ENCODE data around the gene RYR1. TPM values are rescaled to one million over a fixed set of nuclear protein-coding genes. Genes with fewer than 3 reads are reported as not detected.
"Not testable (repeated sequence)": the region's sequence is repeated elsewhere in the genome, so short reads cannot be mapped to it uniquely, and the experiment has no call there.

Gene RYR1
- total RNA-seq, 1 donor from 2014 or later = 8.7 TPM

- Mint-ChIP-seq H3K27me3 (ENCODE audit: low read depth) (no peaks in the 10 kb centered on the region), H3K27ac (no peak overlapping the region), H3K9me3 (no peaks in the 10 kb centered on the region), H3K36me3 (ENCODE audit: low read depth) (peaks cover 61% of the 10 kb centered on the region), H3K4me3 (ENCODE audit: low read depth) (no peak overlapping the region), H3K4me1 (ENCODE audit: low read depth) (peaks cover 3% of the 10 kb centered on the region)
- DNase-seq (ENCODE audit: low spot score) = no peak
- intact Hi-C loops (cut with micrococcal nuclease) = no loop called here
Observed at GRCh38 chr19:38596057-38596981, 162.8 kb downstream of the RYR1 start.

DNA sequence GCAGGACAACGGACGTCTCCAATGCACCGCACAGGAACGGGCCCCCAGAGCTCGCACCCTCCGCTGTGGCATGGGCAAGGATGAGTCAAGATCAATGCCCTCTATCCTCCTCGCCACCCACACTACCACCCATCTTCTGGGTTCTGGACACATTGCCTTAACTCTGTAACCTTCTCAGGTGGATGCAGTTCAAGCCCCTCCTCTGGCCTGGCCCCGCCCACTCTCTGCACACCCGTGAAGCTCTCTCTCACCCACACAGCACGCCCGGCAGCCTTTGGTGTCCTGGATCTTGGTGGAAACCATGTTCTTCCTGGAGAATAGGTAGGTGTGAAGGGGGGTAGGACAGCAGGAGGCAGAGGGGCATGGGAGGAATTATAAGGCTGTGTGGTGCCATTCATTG is 163.6 kb downstream of the RYR1 start:
- Mint-ChIP-seq H3K27me3 (ENCODE audit: low read depth) (no peaks in the 10 kb centered on the region), H3K36me3 (ENCODE audit: low read depth) (peaks cover 62% of the 10 kb centered on the region), H3K4me1 (ENCODE audit: low read depth) (peaks cover 3% of the 10 kb centered on the region), H3K9me3 (no peaks in the 10 kb centered on the region), H3K4me3 (ENCODE audit: low read depth) (no peak overlapping the region), H3K27ac (no peak overlapping the region)
- intact Hi-C loops (cut with micrococcal nuclease) = no loop called here
- no peak for DNase-seq (ENCODE audit: low spot score)

GRCh38 chr19:38599722-38600121 is 166.2 kb downstream of the RYR1 start:
- Mint-ChIP-seq H3K4me3 (ENCODE audit: low read depth) (no peak overlapping the region), H3K9me3 (no peaks in the 10 kb centered on the region), H3K36me3 (ENCODE audit: low read depth) (peaks cover 46% of the 10 kb centered on the region), H3K27ac (no peak overlapping the region), H3K27me3 (ENCODE audit: low read depth) (no peaks in the 10 kb centered on the region), H3K4me1 (ENCODE audit: low read depth) (peaks cover 3% of the 10 kb centered on the region)
- no peak for DNase-seq (ENCODE audit: low spot score)
- intact Hi-C loops (cut with micrococcal nuclease) = no loop called here

DNA sequence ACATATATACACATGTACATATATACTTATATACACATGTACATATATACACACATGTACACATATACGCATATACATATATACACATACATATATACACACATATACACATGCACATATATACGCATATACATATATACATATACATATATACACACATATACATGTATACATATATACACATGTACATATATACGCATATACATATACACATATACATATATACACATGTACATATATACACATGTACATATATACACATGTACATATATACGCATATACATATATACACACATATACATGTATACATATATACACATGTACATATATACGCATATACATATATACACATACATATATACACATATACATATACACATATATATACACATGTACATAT is 169.4 kb downstream of the RYR1 start:
- H3K27ac Mint-ChIP-seq; H3K4me3 Mint-ChIP-seq (ENCODE audit: low read depth); H3K9me3 Mint-ChIP-seq; H3K4me1 Mint-ChIP-seq (ENCODE audit: low read depth); DNase-seq (ENCODE audit: low spot score); intact Hi-C loops (cut with micrococcal nuclease); H3K27me3 Mint-ChIP-seq (ENCODE audit: low read depth): not testable (repeated sequence)
- peaks cover 45% of the 10 kb centered on the region for H3K36me3 Mint-ChIP-seq (ENCODE audit: low read depth)

DNA sequence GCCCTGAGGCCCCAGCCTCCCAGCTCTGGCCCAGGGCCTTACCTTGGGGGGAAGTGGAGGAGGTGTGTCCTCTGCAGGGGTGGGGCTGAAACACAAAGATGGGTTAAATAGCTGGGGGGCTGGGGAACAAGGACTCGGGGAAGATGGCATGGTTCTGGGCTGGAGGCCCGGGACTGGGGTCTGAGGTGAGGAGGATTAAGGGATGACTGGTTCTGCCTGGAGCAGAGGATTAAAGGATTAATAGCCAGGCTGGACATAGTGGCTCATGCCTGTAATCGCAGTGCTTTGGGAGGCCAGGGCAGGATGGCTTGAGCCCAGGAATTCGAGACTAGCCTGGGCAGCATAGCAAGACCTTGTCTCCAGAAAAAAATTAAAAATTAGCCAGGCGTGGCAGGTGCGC is 172.6 kb downstream of the RYR1 start:
- Mint-ChIP-seq H3K27ac (no peak overlapping the region), H3K4me3 (ENCODE audit: low read depth) (no peak overlapping the region), H3K36me3 (ENCODE audit: low read depth) (peaks cover 55% of the 10 kb centered on the region), H3K4me1 (ENCODE audit: low read depth) (no peaks in the 10 kb centered on the region), H3K9me3 (no peaks in the 10 kb centered on the region), H3K27me3 (ENCODE audit: low read depth) (no peaks in the 10 kb centered on the region)
- intact Hi-C loops (cut with micrococcal nuclease) = no loop called here
- no peak for DNase-seq (ENCODE audit: low spot score)

- peaks cover 27% of the 10 kb centered on the region for H3K4me1 Mint-ChIP-seq (ENCODE audit: low read depth)
- H3K9me3 Mint-ChIP-seq = no peaks in the 10 kb centered on the region
- DNase-seq (ENCODE audit: low spot score) = no peak
- peaks cover 65% of the 10 kb centered on the region for H3K36me3 Mint-ChIP-seq (ENCODE audit: low read depth)
- no peak overlapping the region for H3K4me3 Mint-ChIP-seq (ENCODE audit: low read depth)
- no peaks in the 10 kb centered on the region for H3K27me3 Mint-ChIP-seq (ENCODE audit: low read depth)
- no peak overlapping the region for H3K27ac Mint-ChIP-seq
- intact Hi-C loops (cut with micrococcal nuclease) = no loop called here
Observed at GRCh38 chr19:38614289-38614688, 180.8 kb downstream of the RYR1 start.

- peaks cover 32% of the 10 kb centered on the region for H3K4me1 Mint-ChIP-seq (ENCODE audit: low read depth)
- H3K4me3 Mint-ChIP-seq (ENCODE audit: low read depth) = peak overlapping the region; percentile 62
- no peak for DNase-seq (ENCODE audit: low spot score)
- H3K27ac Mint-ChIP-seq = peak overlapping the region; percentile 59
- no peaks in the 10 kb centered on the region for H3K27me3 Mint-ChIP-seq (ENCODE audit: low read depth)
- intact Hi-C loops (cut with micrococcal nuclease) = loop anchor here (5.0 kb wide), 2 partner anchors 188 to 298 kb away; partner anchors contain the start of genes KCNK6, RASGRP4 and YIF1B
- no peaks in the 10 kb centered on the region for H3K9me3 Mint-ChIP-seq
- H3K36me3 Mint-ChIP-seq (ENCODE audit: low read depth) = peaks cover 63% of the 10 kb centered on the region
Observed at GRCh38 chr19:38615007-38615581, 181.6 kb downstream of the RYR1 start.

GRCh38 chr19:38616265-38616664 is 182.8 kb downstream of the RYR1 start:
- Mint-ChIP-seq H3K27me3 (ENCODE audit: low read depth) (no peaks in the 10 kb centered on the region), H3K4me1 (ENCODE audit: low read depth) (peaks cover 34% of the 10 kb centered on the region), H3K36me3 (ENCODE audit: low read depth) (peaks cover 59% of the 10 kb centered on the region), H3K27ac (peak overlapping the region; percentile 92), H3K4me3 (ENCODE audit: low read depth) (peak overlapping the region; percentile 96), H3K9me3 (no peaks in the 10 kb centered on the region)
- DNase-seq (ENCODE audit: low spot score) = no peak
- intact Hi-C loops (cut with micrococcal nuclease) = loop anchor here (5.0 kb wide), 2 partner anchors 189 to 299 kb away; partner anchors contain the start of genes KCNK6, RASGRP4 and YIF1B

DNA sequence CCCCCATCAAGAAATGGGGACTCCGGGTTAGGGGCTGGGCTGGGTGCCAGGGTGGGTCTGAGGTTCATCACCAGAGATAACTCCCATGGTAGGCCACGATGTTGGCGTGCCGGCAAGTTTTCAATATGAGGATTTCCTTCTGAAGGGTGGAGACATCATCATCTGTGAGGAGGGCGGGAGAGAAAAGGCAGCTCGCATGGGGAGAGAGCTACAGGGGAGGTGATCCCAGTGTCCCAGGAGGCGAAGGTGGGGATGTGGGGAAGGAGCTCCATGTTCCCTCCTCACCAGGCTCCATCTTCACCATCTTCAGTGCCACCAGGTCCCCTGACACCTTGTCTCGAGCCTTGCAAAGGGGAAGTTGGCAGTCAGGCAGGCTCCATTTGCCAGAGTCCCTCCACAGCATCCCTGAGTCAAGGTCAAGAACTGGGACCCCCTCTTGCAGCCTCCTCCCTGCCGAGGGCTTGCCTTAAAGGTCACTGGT is 183.8 kb downstream of the RYR1 start:
- intact Hi-C loops (cut with micrococcal nuclease) = loop anchor here (1.0 to 5.0 kb wide), 3 partner anchors 73 to 300 kb away; partner anchors contain the start of genes KCNK6, RASGRP4 and YIF1B
- peak overlapping the region; percentile 92 for H3K27ac Mint-ChIP-seq
- no peaks in the 10 kb centered on the region for H3K9me3 Mint-ChIP-seq
- H3K36me3 Mint-ChIP-seq (ENCODE audit: low read depth) = peaks cover 65% of the 10 kb centered on the region
- no peaks in the 10 kb centered on the region for H3K27me3 Mint-ChIP-seq (ENCODE audit: low read depth)
- H3K4me3 Mint-ChIP-seq (ENCODE audit: low read depth) = peak overlapping the region; percentile 96
- DNase-seq (ENCODE audit: low spot score) = no peak
- peaks cover 38% of the 10 kb centered on the region for H3K4me1 Mint-ChIP-seq (ENCODE audit: low read depth)

- peak; percentile 75 for DNase-seq (ENCODE audit: low spot score)
- intact Hi-C loops (cut with micrococcal nuclease) = loop anchor here (1.0 to 5.0 kb wide), 5 partner anchors 37 to 301 kb away; partner anchors contain the start of genes KCNK6, RASGRP4 and YIF1B
- Mint-ChIP-seq H3K4me3 (ENCODE audit: low read depth) (peak within 1 kb of the TSS; percentile 96), H3K36me3 (ENCODE audit: low read depth) (peaks cover 66% of the 10 kb centered on the region), H3K4me1 (ENCODE audit: low read depth) (peaks cover 35% of the 10 kb centered on the region), H3K9me3 (no peaks in the 10 kb centered on the region), H3K27ac (peak within 1 kb of the TSS; percentile 92), H3K27me3 (ENCODE audit: low read depth) (no peaks in the 10 kb centered on the region)
Observed at GRCh38 chr19:38617764-38618589, 184.5 kb downstream of the RYR1 start, which contains the start of gene MAP4K1. MAP4K1 (minus strand) TSS chr19:38617953; CDS start chr19:38617895, 58 bp downstream.

DNA sequence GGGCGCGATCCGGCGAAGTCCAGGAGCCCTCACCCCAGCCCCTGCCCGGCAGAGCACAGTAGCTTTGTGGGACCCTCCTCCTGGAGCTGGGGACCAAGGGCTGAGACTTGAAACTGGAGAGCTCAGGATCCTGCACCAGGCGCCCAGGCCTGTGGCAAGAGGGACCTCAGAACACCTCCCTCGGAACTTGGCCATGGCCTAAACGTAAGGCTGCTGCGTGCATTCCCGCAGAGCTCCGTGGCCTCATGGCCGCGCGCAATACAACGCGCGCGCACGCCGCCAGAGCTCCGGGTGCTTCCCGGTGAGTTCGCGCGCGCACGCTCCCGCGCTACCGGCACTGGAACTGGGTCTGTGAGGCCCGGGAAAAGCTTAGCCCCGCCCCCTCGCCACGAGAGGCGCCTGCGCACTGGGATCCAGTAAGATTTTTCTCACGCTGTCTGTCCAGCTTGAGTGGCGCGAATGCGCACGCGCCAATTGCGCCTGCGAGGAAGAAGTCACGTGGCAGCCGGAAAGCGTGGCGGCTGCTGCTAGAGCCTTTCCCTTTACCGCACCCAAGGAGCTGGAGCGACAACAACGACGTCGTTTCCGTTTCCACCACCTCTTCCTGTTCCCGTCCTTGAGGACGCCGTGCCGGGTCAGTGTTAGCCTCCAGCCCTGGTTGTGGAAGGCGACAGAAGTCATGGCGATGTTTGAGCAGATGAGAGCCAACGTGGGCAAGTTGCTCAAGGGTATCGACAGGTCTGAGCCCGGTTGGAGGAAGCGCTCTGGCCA is 185.3 kb downstream of the RYR1 start, which contains the start of gene EIF3K:
TSS of gene EIF3K (plus strand) at position 599 of the 771 bp plus-strand sequence. CDS start at position 680, 81 bp downstream.
- H3K4me1 Mint-ChIP-seq (ENCODE audit: low read depth) = peaks cover 33% of the 10 kb centered on the region
- no peaks in the 10 kb centered on the region for H3K27me3 Mint-ChIP-seq (ENCODE audit: low read depth)
- peak within 1 kb of the TSS; percentile 92 for H3K27ac Mint-ChIP-seq
- H3K36me3 Mint-ChIP-seq (ENCODE audit: low read depth) = peaks cover 65% of the 10 kb centered on the region
- H3K4me3 Mint-ChIP-seq (ENCODE audit: low read depth) = peak within 1 kb of the TSS; percentile 96
- no peaks in the 10 kb centered on the region for H3K9me3 Mint-ChIP-seq
- intact Hi-C loops (cut with micrococcal nuclease) = loop anchor here (2.0 to 5.0 kb wide), 4 partner anchors 36 to 301 kb away; partner anchors contain the start of genes KCNK6, RASGRP4 and YIF1B
- DNase-seq (ENCODE audit: low spot score) = peak; percentile 99

All from activated T-helper 2 cell treated with anti-CD3 and anti-CD28 coated beads, Interferon-gamma antibody, Interleukin-2, Interleukin-4, amounts not matched to agents 10 μg/mL and 5 μg/mL and 100 μg/mL, durations not matched to agents 14 hours and 24 hours and 36 hours (primary cell).